GM21360 (cell line): ENCODE results near the gene XYLB.
"Not testable (repeated sequence)": the region's sequence is repeated elsewhere in the genome, so short reads cannot be mapped to it uniquely, and the experiment has no call there.

Experiments used
- ATAC-seq: cut with Tn5 transposase; IDR thresholded peaks from one replicate; pipeline ENCODE4 v1.9.1; 2021; ENCODE audit warnings: mild to moderate bottlenecking, moderate library complexity; ENCODE audit not compliant: unreplicated experiment

XYLB gene

GRCh38 chr3:38320638-38321037 is 25.9 kb upstream of the XYLB start:
- ATAC-seq: not testable (repeated sequence)

GRCh38 chr3:38323060-38323459 is 23.5 kb upstream of the XYLB start:
- no peak for ATAC-seq

DNA sequence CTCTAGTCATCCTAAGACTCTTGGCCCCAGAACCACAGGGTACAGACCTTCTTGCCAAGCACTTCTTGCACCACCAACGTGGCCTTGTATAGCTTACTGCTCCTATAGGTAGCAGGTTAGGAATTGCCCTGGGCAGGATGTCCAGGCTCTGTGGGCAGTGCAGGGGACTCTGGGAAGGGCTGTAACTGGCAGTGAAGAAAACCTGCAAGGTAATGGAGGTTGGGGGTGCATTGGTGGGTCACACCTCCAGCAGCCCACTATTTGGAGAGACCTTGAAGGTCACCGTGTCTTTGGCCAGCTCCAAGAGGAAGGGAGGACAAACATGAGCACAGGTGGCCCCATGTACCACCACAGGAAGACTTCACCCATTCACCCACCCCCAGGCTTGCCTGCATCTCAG is 21.3 kb upstream of the XYLB start:
- no peak for ATAC-seq

DNA sequence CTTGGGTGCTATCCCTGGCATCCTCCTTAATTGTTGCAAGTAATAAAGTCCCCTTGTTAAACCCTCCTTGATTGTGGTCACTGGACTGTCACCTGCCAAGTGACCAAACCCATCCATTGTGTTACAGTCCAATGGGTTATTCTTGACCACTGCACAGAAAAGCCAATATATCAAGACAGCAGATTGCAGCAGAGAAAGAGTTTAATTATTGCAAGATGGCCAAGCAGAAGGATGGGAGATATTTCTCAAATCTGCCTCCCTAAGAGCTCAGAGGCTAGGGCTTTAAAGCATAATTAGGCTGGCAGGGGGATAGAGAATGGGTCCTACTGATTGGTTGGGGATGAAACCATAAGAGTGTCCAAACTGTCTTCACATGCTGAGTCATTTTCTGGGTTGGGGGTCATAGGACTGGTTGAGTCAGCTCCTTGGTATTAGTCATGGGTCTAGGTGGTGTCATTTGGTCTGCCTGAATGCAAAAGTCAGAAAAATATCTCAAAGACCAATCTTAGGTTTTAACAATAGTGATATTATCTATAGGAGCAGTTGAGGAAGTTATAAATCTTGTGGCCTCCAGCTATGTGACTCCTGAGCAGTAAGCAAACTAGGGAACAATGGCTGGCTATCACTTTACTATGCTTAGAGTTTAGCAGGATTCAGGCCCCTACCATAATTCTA is 19.1 kb upstream of the XYLB start:
- ATAC-seq: no peak

- ATAC-seq: no peak
Measured at GRCh38 chr3:38331257-38332022, 15.1 kb upstream of the XYLB start.

DNA sequence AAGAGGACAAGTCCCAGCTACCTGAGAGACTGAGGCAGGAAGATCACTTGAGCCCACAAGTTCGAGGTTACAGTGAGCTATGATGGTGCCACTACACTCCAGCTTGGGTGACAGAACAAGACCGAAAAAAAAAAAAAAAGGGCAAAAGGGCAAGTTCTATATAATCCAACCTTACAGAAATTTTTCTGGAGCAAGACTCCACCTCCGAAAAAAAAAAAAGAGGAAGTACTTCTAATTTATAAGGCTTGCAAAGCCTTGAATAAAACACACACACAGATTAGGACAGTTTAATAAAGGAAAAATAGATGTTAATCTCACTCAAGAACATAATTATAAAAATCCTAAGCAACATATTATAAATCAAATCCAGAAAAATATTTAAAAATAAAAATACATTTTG is 14.4 kb upstream of the XYLB start:
- no peak for ATAC-seq

- no peak for ATAC-seq
Measured at GRCh38 chr3:38334142-38335055, 12.2 kb upstream of the XYLB start.

- ATAC-seq: no peak
Measured at GRCh38 chr3:38335263-38335662, 11.3 kb upstream of the XYLB start.

DNA sequence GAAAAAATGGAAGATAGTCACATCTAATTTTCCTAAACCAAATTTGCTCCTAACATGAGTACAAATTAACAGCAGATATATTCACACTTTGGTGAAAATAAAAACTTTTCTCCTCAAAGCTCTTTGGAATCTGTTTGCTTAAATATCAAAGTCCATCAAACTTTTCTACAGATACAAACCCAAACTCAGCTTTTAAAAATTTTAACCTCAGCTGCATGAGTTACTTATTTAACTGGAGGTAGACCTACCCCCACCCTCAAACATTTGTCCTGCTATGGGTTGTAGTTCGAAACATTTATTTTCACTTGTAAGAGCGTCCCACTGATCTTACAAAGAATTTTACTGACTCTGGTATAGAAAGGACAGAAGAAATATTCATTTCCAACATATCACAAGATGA is 8.9 kb upstream of the XYLB start:
- no peak for ATAC-seq

- ATAC-seq: no peak
Measured at GRCh38 chr3:38343797-38344594, 2.6 kb upstream of the XYLB start.

DNA sequence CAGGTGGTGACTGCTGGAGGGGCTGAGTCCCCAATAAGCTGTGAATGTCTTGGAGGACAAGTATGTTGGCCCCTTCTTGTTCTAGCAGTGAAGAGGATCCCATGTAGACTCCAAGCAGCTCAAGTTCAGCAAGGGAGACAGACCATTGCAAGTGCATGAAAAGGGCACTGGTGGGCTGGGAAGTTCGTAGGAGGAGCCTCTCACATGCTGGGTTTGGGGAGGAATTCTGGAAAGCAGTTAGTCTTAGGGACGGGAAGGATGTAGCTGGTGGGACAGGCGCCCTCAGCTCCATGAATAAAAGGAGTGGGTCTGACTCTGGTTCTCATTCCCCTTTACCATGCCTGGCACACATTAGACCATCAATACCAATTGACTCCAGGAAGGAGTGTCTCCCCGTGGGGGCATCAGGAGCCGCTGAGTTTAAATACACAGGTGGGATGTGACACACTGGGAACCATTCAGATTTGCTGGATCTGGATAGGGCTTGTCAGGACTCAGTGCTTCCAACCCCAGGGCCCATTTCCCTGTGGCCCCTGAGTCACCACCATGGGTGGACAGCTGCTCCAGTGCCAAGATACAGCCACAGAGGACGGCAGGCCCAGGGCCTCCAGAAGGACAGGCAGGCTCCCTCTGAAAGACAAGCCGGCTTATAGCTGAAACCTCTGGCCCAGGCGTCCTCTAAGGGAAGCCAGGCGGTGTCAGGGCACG is 552 bp upstream of the XYLB start:
- ATAC-seq: no peak

GRCh38 chr3:38347421-38348200 is 1.0 kb downstream of the XYLB start:
- ATAC-seq: no peak

DNA sequence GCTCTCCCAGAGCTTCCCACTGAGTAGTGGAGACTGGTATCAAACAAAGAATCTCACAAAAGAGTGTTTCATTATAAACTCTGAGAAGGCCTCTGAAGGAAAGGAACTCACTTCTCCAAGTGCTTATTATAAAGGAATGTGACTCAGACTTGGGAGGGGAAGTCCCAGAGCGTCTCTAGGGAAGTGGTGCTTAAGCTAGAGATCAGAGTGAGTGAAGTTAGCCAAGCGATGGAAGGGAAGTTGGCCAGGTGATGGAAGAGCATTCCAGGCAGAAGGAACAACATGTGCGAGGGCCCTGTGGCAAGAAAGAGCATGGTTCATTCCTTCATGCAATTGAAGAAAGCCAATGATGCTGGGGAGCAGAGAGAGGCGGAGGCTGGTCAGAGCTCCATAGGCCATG is 2.3 kb downstream of the XYLB start:
- no peak for ATAC-seq

GRCh38 chr3:38349684-38350359 is 3.2 kb downstream of the XYLB start:
- ATAC-seq: no peak

- ATAC-seq: no peak
Measured at GRCh38 chr3:38353151-38353550, 6.6 kb downstream of the XYLB start.

GRCh38 chr3:38354588-38355330 is 8.2 kb downstream of the XYLB start:
- ATAC-seq: no peak

GRCh38 chr3:38359038-38359437 is 12.5 kb downstream of the XYLB start:
- ATAC-seq: no peak

GRCh38 chr3:38360345-38360744 is 13.8 kb downstream of the XYLB start:
- no peak for ATAC-seq
